GM12865 (cell line): ENCODE measurements around the gene GABRR2.
"Not testable (repeated sequence)": the region's sequence is repeated elsewhere in the genome, so short reads cannot be mapped to it uniquely, and the experiment has no call there.

Experiments
- DNase-seq: peaks from one replicate; pipeline ENCODE4 v3.0.0; 2010; ENCODE audit warnings: low read depth
- H3K4me3 ChIP-seq: 2 replicates; pipeline ENCODE4 v1.5.1; 2011; ENCODE audit warnings: mild to moderate bottlenecking, low read depth, low read length, control low read depth
- TF ChIP-seq, protein P1 (sequence below): IDR thresholded peaks from 2 replicates; pipeline ENCODE4 v1.5.1; 2011; ENCODE audit warnings: low read length, control low read depth, low read depth, inconsistent platforms; ENCODE audit not compliant: insufficient read depth; ENCODE audit errors: missing control alignments

GABRR2 gene

DNA sequence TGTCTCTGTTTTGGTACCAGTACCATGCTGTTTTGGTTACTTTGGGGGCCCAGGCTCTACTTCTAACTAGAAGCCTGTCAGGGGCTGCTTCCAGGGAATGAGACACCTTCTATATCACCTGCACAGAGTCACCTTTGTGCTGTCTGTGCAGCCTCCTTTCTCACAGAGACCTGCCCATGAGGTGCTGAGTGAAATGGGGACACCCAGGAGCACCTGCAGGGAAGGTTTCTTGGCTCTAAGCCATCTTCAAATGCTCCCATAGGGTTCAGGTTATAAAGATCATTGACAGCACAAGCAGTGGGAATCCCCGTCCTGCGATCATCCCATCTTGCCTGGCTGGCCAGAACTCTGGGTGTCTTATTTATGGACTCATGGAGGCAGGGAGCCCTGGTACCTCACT is 19.1 kb downstream of the GABRR2 start:
- DNase-seq = no peak
- TF ChIP-seq, protein P1, sequence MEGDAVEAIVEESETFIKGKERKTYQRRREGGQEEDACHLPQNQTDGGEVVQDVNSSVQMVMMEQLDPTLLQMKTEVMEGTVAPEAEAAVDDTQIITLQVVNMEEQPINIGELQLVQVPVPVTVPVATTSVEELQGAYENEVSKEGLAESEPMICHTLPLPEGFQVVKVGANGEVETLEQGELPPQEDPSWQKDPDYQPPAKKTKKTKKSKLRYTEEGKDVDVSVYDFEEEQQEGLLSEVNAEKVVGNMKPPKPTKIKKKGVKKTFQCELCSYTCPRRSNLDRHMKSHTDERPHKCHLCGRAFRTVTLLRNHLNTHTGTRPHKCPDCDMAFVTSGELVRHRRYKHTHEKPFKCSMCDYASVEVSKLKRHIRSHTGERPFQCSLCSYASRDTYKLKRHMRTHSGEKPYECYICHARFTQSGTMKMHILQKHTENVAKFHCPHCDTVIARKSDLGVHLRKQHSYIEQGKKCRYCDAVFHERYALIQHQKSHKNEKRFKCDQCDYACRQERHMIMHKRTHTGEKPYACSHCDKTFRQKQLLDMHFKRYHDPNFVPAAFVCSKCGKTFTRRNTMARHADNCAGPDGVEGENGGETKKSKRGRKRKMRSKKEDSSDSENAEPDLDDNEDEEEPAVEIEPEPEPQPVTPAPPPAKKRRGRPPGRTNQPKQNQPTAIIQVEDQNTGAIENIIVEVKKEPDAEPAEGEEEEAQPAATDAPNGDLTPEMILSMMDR = no peak
- H3K4me3 ChIP-seq = no peak overlapping the region

DNA sequence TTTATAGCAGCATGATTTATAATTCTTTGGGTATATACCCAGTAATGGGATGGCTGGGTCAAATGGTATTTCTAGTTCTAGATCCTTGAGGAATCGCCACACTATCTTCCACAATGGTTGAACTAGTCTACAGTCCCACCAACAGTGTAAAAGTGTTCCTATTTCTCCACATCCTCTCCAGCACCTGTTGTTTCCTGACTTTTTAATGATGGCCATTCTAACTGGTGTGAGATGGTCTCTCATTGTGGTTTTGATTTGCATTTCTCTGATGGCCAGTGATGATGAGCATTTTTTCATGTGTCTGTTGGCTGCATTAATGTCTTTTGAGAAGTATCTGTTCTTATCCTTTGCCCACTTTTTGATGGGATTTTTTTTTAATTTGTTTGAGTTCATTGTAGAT is 20.0 kb downstream of the GABRR2 start:
- H3K4me3 ChIP-seq, DNase-seq: not testable (repeated sequence)

DNA sequence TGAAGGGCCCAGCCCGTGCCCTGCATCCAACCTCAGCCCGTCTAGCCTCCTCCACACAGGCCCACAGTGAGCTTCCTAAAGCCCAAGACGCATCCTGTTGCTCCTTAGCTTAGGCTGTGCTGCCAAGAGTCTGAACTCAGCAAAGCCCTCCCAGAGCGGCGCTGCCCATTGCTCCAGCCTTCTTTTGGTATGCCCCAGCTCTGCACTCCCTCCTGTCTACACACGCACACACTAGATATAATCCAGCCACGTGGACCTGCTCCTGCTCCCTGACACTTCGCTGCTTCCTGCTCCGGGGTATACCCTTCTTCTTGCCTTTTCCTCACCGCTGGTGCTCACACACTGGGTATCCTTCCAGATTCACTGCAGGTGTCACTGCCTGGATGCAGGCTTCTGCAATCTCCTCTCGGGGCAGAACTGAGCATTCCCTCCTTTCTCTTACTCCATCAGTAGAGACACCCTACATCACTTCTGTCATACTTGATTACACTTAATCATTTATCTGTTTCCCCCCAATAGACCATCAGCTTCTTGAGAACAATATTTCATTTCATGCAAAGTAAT is 23.8 kb downstream of the GABRR2 start:
- TF ChIP-seq, protein P1 = peak; percentile 59
- peak; percentile 43 for DNase-seq
- no peak overlapping the region for H3K4me3 ChIP-seq

DNA sequence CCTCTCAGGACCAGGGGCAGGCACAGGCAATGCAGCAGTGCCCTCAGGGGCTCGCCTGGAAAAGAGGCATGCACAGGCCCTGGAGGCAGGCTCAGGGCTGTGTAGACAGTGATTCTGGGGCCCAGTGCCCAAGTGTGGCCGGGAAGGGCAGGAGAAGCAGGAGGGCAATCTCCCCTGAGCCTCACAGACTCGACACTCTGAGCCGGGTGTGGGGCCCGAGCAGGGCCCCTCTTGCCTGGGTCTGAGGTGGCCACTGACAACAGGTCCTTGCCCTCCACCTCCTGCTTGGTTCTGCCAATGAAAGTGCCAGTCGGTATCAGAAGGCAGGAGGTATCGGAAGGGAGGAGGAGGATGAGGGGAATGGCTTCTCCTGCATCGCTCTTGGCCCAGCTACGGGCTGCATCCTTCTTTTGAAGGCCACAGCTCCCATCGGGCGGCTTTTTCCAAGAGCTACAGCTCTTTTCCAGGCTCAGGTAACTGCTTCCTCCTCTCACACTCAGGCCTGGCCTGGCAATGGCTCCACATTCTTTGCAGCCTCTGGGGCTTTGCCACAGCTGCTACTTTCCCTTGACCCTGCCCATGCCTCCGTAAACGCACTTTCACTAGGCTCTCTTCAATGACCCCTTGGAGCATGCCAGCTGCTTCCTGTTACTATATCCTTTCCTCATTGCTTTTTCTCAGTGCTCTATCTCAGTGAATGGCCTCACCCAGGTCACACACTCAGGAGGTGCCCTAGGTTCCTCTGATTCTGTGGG is 24.5 kb downstream of the GABRR2 start:
- no peak for DNase-seq

DNA sequence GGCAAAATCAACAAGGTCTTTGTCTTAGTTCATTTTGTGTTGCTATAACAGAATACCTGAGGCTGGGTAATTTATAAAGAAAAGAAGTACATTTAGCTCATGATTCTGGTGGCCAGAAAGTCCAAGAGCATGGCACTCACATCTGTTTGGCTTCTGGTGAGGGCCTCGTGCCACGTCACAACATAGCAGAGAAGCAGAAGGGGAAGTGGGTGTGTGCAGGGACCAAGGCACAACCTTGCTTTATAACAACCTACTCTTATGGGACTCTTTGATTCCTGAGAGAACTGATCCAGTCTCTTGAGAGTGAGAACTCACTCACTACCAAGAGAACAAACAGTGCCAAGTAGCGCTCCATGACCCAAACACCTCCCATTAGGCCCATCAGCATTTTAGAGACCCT is 25.4 kb downstream of the GABRR2 start:
- no peak overlapping the region for H3K4me3 ChIP-seq
- DNase-seq = no peak
- TF ChIP-seq, protein P1 = no peak

More for the DNA sequence above, 24.5 kb downstream of the GABRR2 start:
- TF ChIP-seq, protein P1 = no peak
- H3K4me3 ChIP-seq = no peak overlapping the region

DNA sequence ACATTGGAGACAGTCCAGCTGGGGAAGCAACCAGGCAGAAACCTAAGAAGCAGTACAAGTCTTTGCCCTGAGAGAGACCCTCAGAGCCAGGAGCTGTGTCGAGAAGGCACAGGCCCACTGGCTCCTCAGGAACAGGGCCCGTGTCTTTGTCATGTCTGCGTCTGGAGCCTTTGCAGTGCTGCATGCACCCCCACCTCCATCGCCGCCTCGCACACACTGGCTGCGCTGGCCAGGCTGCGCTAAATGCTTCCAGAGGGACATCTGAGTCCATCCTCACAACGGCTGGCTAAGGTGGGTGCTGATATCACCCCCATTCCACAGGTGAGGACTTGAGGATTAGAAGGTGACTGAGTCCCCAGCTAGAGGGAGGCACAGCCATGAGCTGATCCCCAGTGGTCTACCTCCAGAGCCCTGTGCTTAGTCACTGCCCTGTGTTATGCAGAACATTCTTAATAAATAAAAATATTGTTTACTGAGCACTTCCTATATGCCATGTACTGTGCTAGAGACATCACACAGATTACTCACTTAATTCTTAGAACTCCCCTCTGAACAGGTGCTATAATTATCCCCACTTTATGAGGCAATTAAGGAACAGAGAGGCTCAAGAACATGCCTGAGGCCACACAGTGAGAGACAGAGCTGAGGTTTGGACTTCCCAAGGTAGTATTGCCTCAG is 27.6 kb downstream of the GABRR2 start:
- no peak overlapping the region for H3K4me3 ChIP-seq
- no peak for DNase-seq
- TF ChIP-seq, protein P1 = no peak

DNA sequence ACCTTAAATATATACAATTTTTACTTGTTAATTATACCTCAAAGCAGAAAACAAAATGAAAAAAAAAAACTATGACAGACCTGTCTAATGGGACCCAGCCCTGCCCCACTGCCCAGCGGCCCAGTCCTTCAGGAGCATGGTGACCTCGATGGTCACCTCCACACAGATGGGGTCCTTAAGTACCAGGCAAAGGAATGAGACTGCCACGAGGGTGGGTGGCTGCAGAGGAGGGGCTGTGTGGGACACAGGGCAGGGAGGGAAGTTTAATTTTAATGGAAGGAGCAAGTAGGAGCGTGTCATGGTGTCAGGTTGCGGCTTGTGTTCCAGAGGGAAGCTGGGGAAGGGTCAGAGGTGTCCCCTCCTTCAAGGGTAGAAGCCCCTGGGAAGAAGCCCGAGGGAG is 28.6 kb downstream of the GABRR2 start:
- no peak for DNase-seq
- TF ChIP-seq, protein P1 = no peak
- no peak overlapping the region for H3K4me3 ChIP-seq
